Measurements from ENCODE around the gene NPEPL1.
"Not testable (repeated sequence)": the region's sequence is repeated elsewhere in the genome, so short reads cannot be mapped to it uniquely, and the experiment has no call there.

Gene NPEPL1

DNA sequence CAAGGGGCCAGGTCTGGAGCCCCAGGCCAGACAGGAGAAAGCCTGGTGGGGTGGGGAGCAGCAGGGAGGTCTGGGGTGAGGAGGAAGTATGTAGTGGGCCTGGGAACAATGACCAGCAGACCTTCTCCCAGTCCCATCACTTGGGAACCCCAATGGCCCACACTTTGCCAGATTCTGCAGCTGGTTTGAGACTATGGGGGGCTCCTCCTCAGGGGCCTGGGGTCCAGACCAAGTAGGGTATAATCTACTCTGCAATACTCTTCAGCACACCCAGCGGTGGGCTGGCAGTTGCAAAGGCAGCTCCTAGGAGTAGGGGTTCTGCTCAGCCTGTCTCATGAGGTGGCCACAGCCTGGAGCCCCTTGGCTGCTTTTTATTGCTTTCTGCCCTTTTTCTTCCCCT is 52.8 kb downstream of the NPEPL1 start:
- DNase-seq, result no peak

DNA sequence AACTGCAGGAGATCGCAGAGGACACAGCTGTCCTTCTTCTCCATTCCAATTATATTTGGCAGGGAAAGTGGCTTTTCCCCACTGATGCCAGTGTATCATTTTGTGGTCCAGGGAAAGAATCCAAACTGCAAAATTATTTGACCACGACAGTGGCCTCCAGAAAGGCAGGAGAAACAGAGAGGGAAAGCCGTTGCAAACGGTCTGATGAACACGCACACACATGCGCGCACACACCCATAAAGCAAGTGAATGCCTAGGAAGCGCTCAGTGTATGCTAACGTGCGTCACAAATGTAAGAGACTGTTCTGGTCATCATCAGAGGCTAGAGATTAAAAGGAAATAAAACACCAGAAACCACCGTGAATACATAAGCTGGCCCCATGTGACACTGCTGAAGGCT is 54.0 kb downstream of the NPEPL1 start:
- no peak for DNase-seq

DNA sequence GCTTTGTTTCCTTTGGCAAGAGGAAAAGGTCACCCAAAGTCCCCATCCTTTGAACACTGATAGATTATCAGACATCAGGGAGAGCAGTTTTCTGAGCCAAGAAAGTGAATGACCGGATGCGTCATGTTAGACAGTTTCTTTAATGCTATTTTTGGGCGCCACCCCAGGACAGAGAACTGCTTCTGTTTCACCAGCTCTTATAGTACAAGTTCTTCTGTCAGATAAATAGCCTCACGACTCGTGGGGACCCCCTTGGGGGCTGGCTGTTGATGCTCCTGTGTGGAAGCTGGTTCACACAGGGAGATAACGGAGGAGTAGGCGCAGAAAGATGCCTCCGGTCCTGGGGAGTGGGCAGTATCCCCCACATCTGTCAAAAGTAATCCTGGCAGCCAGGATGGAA is 54.6 kb downstream of the NPEPL1 start:
- DNase-seq, result no peak

DNA sequence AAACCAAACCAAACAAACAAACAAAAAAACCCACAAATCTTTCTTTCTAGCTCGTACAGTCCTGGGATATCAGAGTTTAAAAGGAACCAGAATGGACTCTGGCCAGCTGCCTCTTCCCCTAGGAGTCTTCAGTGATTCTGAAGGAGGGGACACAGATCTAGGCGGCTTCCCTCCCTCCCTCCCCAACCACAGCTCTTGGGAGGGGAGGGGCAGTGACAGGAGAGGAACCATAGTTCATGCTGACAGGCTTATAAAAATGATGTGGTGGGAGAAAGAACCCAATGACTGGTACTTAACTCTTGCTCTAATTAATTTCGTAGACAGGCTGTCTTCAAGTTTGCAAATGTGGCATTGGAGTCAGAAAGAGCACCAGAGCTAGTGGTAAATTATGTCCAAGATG is 56.0 kb downstream of the NPEPL1 start:
- no peak for DNase-seq

GRCh38 chr20:58749098-58749769 is 56.6 kb downstream of the NPEPL1 start:
- no peak for DNase-seq

DNA sequence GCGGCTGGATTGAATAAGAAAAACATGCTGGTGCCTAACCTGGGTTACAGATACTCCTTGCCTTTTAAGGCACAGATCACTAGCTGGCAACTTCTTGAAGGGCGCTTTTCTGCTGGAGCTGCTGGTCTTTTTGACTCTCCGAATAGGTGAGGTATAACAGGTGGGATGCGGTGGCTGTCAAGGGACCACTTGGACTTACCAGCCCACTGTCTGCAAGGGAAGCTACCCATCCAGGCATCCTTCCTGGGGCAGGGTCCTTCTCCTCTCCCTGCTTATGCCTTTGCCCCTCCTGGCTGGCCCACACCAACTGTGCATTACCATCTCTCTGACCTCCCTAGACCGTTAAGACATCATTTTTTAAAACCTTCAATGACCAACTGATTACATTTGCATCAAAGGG is 57.4 kb downstream of the NPEPL1 start:
- no peak for DNase-seq

GRCh38 chr20:58750706-58751105 is 58.1 kb downstream of the NPEPL1 start:
- DNase-seq, result not testable (repeated sequence)

DNA sequence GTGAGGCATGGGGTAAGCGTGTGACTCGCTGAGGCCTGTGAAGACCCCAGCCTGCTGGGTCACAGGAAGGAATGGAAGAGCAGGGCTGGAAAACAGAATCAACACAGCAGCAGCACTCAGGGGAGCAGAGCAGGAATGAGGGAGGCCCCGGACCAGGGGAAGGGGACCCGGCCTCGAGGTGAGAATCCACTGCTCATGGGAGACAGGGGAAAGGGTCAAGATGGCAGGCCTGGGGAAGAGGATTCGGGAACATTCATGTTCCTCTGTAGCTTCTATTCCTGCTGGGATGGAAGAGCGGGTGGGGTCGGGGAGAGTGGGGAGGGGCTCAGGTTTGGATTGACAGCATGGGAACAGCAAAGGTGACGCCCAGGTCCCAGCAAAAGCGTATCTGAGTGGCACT is 59.4 kb downstream of the NPEPL1 start:
- DNase-seq, result no peak

- DNase-seq, result no peak
These were observed 60.0 kb downstream of the NPEPL1 start for GRCh38 chr20:58752565-58752964.

DNA sequence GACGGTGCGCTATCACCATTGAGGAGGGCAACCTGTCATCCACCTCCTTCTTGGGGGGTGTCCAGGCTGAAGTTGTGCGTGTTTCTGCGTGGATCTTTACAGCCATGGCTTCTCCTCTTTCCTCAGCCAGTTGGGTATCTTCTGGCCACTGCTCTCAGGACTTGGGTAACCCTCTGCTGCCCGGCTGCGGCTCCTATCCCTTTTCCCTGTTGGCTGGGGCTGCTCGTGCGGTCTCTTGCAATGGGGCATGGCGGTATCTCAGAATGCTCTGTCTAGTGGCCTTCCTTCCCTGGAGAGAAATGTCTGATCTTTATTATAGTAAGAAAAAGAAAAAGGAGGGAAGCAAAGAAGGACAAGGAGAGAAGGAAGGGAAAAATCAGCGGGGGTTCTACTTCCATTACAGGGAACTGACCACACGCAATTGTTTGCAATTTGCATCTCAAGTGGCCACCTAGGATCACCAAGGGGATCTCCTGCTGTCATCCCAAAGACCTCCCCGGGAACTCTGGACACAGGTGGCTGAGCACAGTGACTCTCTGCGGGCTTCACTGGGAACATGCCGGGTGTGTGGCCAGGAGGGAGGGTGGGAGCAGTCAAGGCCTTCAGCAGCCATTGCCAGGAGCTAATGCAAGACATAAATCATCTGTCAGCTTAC is 60.8 kb downstream of the NPEPL1 start:
- no peak for DNase-seq

DNA sequence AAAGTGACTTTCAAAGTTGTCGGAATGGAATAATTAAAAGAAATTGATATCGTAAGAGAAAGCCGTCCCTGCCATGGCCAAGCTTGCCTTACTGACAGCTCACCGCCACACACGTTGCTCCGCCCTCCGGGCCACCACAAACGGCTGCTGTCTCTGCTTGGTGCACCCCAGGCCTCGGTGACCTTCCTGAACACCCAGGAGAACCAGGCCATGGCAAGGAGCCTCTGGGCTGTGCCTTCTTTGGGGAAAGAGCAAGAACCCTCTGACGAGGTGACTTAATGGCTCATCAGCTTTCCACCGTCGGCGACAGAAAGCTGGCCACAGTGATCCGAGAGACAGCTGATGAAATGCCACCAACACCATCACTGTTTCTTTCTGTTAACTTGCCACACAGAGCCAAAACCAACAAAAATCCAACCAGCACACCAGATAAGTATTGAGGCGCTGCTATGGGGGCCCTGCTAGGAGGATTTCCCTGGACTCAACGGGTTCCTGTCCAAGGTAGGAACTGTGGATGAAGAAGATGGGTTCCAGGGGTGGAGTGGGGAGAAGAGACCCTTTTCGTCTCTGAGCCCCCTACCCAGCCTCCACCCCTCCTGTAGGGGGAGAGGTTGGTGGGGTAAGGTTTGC is 61.4 kb downstream of the NPEPL1 start:
- DNase-seq, result no peak

- no peak for DNase-seq
These were observed 62.0 kb downstream of the NPEPL1 start for GRCh38 chr20:58754584-58754983.

- DNase-seq, result no peak
These were observed 62.6 kb downstream of the NPEPL1 start for GRCh38 chr20:58755062-58755697.

- DNase-seq, result no peak
These were observed 63.3 kb downstream of the NPEPL1 start for GRCh38 chr20:58755766-58756449.

- no peak for DNase-seq
These were observed 63.8 kb downstream of the NPEPL1 start for GRCh38 chr20:58756450-58756775.

- DNase-seq, result not testable (repeated sequence)
These were observed 65.0 kb downstream of the NPEPL1 start for GRCh38 chr20:58757647-58758046.

DNA sequence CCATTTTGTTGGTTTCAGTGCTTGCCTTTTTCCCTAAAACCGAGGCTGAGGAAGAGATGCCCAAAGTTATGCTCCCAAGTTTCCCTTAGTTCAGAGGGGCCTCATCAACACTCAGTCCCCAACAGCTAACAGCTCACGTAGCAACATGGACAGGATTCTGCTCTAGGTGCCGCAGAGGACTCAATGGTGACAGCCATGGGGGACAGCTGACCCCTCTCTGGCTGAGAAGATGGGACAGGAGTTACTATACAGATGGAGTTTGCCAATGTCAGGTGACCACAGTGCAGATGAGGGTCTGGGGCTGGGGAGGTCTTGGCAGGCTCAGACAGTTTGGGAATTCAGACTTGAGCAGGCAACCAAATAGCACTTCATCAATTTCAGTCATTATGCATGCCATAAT is 67.3 kb downstream of the NPEPL1 start:
- no peak for DNase-seq

- no peak for DNase-seq
These were observed 68.3 kb downstream of the NPEPL1 start for GRCh38 chr20:58760856-58761255.

DNA sequence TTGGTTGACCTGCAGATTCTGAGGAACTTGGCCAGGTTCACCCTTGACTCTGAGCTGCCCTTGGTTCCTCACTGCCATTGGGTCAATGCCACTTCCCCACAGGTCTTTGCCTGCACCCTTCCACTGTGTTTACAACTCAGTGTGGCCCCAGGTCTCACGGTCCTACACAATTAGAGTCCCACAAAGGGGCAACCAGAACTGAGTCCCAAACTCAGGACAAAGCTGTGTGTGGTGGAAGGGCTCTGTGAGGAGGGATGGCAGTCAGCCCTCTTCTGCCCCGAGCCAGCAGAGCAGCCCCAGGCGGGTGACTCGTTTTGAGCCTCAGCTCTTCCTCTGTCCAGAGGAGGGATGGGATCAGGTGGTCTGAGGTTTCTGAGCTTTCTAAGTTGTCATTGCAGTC is 69.5 kb downstream of the NPEPL1 start:
- no peak for DNase-seq

- no peak for DNase-seq
These were observed 70.5 kb downstream of the NPEPL1 start for GRCh38 chr20:58763076-58763475.
